Measurements from ENCODE around the gene PPARA. TPM values are rescaled to one million over a fixed set of nuclear protein-coding genes. Genes with fewer than 3 reads are reported as not detected.

The PPARA gene
- total RNA-seq, 2 donors from 2014 or later = 15.4 to 18.6 TPM

GRCh38 chr22:46220921-46221320 is 70.6 kb downstream of the PPARA start:
- Histone ChIP-seq H3K4me3 (ENCODE audit: low read length) (no peak overlapping the region), H3K27me3 (ENCODE audit: control insufficient read depth, insufficient read depth, low read length, poor library complexity, severe bottlenecking) (no peaks in the 10 kb centered on the region), H3K9ac (ENCODE audit: extremely low read depth, low read length, poor library complexity, severe bottlenecking) (no peak overlapping the region), H3K36me3 (ENCODE audit: control insufficient read depth, insufficient read depth, low read length) (no peaks in the 10 kb centered on the region), H3K27ac (ENCODE audit: low read depth, low read length) (no peak overlapping the region), H3K4me1 (ENCODE audit: control insufficient read depth, insufficient read depth, low read length) (no peaks in the 10 kb centered on the region), H3K9me3 (ENCODE audit: control insufficient read depth, low read length) (no peaks in the 10 kb centered on the region)
- 83 to 94% methylated on average over 3 to 4 of the region's 5 CpGs for WGBS, 2 experiments (ENCODE audit: insufficient coverage in 1 of 2, insufficient read length in 1 of 2)
- peaks cover 43% of the 10 kb centered on the region for H3K36me3 Mint-ChIP-seq (ENCODE audit: low read depth)
- no peaks in the 10 kb centered on the region for H3K9me3 Mint-ChIP-seq
- no peak for DNase-seq
- H3K27me3 Mint-ChIP-seq (ENCODE audit: insufficient read depth) = no peaks in the 10 kb centered on the region
- H3K4me3 Mint-ChIP-seq = no peak overlapping the region
- peak overlapping the region; percentile 23 for H3K27ac Mint-ChIP-seq
- no peaks in the 10 kb centered on the region for H3K4me1 Mint-ChIP-seq
- TF ChIP-seq CTCF (conservative IDR thresholded peaks at IDR 0.05) = no peak

DNA sequence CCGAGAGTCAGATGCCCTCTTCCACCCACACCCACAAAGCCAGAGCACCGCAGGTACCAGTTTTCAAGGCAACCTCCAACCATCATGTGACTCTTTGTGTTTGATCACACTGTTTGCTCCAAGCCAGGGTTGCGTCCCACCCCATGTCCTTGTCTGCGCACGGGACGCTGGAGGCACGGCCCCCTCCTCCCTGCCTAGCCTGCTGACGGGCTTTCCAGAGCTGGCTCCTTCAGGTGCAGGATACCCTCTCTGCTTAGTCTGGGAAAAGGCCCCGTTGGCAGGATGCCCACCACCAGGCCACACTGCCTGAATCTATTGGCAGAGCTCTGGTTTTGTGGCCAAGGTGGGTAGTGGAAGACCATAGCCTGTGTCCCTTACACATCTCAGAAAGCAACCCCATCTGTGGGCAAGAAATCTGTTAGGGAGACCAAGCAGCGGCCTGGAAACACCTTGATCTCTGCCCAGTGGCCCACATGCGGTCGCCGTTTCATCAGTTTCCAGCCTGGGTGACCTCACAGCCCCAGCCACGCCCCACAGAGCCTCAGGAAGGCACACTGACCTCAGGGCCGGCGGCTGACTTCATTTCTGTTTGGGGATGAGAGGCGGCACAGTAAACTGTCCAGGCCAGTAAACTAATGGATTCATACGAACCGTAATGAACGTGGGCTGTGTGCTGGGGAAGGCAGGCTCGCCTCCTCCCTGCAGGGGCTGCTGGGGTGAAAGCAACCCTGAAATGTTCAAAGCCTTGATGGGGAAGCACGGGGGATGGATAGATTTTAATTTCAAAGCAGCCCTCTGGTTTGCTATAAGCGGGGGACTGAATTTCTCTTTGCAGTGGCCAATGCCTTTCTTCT is 73.9 kb downstream of the PPARA start:
- no peak for TF ChIP-seq CTCF (conservative IDR thresholded peaks at IDR 0.05)
- no peaks in the 10 kb centered on the region for H3K27me3 Mint-ChIP-seq (ENCODE audit: insufficient read depth)
- H3K36me3 Mint-ChIP-seq (ENCODE audit: low read depth) = peaks cover 30% of the 10 kb centered on the region
- Histone ChIP-seq H3K9me3 (ENCODE audit: control insufficient read depth, low read length) (no peaks in the 10 kb centered on the region), H3K4me1 (ENCODE audit: control insufficient read depth, insufficient read depth, low read length) (no peaks in the 10 kb centered on the region), H3K4me3 (ENCODE audit: low read length) (no peak overlapping the region), H3K27ac (ENCODE audit: low read depth, low read length) (no peak overlapping the region), H3K9ac (ENCODE audit: extremely low read depth, low read length, poor library complexity, severe bottlenecking) (no peak overlapping the region), H3K27me3 (ENCODE audit: control insufficient read depth, insufficient read depth, low read length, poor library complexity, severe bottlenecking) (no peaks in the 10 kb centered on the region), H3K36me3 (ENCODE audit: control insufficient read depth, insufficient read depth, low read length) (no peaks in the 10 kb centered on the region)
- WGBS, 2 experiments (ENCODE audit: insufficient coverage in 1 of 2, insufficient read length in 1 of 2) = 91 to 92% methylated on average over 18 to 23 of the region's 23 CpGs
- H3K27ac Mint-ChIP-seq = no peak overlapping the region
- H3K9me3 Mint-ChIP-seq = no peaks in the 10 kb centered on the region
- H3K4me1 Mint-ChIP-seq = no peaks in the 10 kb centered on the region
- no peak overlapping the region for H3K4me3 Mint-ChIP-seq
- no peak for DNase-seq

- Histone ChIP-seq H3K4me3 (ENCODE audit: low read length) (no peak overlapping the region), H3K9me3 (ENCODE audit: control insufficient read depth, low read length) (no peaks in the 10 kb centered on the region), H3K36me3 (ENCODE audit: control insufficient read depth, insufficient read depth, low read length) (no peaks in the 10 kb centered on the region), H3K9ac (ENCODE audit: extremely low read depth, low read length, poor library complexity, severe bottlenecking) (no peak overlapping the region), H3K27ac (ENCODE audit: low read depth, low read length) (no peak overlapping the region), H3K27me3 (ENCODE audit: control insufficient read depth, insufficient read depth, low read length, poor library complexity, severe bottlenecking) (no peaks in the 10 kb centered on the region), H3K4me1 (ENCODE audit: control insufficient read depth, insufficient read depth, low read length) (no peaks in the 10 kb centered on the region)
- H3K27me3 Mint-ChIP-seq (ENCODE audit: insufficient read depth) = no peaks in the 10 kb centered on the region
- no peak overlapping the region for H3K27ac Mint-ChIP-seq
- no peaks in the 10 kb centered on the region for H3K9me3 Mint-ChIP-seq
- 77 to 84% methylated on average over 8 to 10 of the region's 10 CpGs for WGBS, 2 experiments (ENCODE audit: insufficient coverage in 1 of 2, insufficient read length in 1 of 2)
- no peak for DNase-seq
- no peaks in the 10 kb centered on the region for H3K4me1 Mint-ChIP-seq
- peaks cover 24% of the 10 kb centered on the region for H3K36me3 Mint-ChIP-seq (ENCODE audit: low read depth)
- H3K4me3 Mint-ChIP-seq = no peak overlapping the region
- no peak for TF ChIP-seq CTCF (conservative IDR thresholded peaks at IDR 0.05)
These were observed 74.6 kb downstream of the PPARA start for GRCh38 chr22:46224898-46225290.
